ENCODE measurements around the gene HACD3. TPM values are rescaled to one million over a fixed set of nuclear protein-coding genes. Genes with fewer than 3 reads are reported as not detected.

HACD3 gene
- total and polyA plus RNA-seq, 2 donors from 2014 or later, result 52.1 to 89.3 TPM

DNA sequence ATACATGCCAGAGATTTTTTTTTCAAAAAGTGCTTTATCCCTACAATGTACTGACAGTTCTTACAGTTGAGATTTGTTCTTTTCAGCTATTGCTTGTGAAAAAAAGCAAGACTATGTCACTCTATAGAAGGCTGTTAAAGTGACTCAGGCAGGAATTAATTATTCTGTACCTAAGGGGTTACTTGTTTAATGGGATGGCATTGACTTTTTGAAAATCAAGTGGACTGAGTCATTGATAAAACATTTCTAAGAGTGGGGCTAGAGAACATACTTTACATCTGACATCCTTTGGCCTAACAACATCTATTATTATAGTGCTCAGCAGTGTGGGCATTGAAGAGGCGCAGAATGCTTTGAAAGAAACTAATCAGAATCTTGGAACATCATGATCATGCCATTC, 46.4 kb downstream of the HACD3 start:
- no peak for FAIRE-seq
- no peak for DNase-seq
- H3K27me3 ChIP-seq (ENCODE audit: control insufficient read depth, insufficient read depth, low read length), result no peaks in the 10 kb centered on the region
- H3K36me3 ChIP-seq (ENCODE audit: control insufficient read depth in 2 of 3, insufficient read depth in 3 of 3, low read length in 3 of 3), result peaks cover 8 to 34% (median 19%) of the 10 kb centered on the region in 3 donors
- TF ChIP-seq CTCF (IDR thresholded peaks at IDR 0.05; ENCODE audit: borderline replicate concordance, extremely low read depth, insufficient read depth), result no peak
- no peak overlapping the region for H3K27ac ChIP-seq (ENCODE audit: low read depth in 2 of 2, low read length in 2 of 2)
- H3K4me1 ChIP-seq (ENCODE audit: control insufficient read depth in 2 of 3, insufficient read depth in 2 of 3, low read depth in 1 of 3, low read length in 3 of 3), result no peaks in the 10 kb centered on the region
- intact Hi-C loops (cut with DNase I), result no loop called here
- no peaks in the 10 kb centered on the region for H3K9me3 ChIP-seq (ENCODE audit: control insufficient read depth in 2 of 3, insufficient read depth in 1 of 3, low read length in 3 of 3)
- H3K9ac ChIP-seq (ENCODE audit: low read length in 3 of 3), result no peak overlapping the region
- no peak overlapping the region for H3K4me3 ChIP-seq (ENCODE audit: low read length in 3 of 3)

- intact Hi-C loops (cut with DNase I), result no loop called here
- H3K27ac ChIP-seq (ENCODE audit: low read depth in 2 of 2, low read length in 2 of 2), result no peak overlapping the region
- no peak for TF ChIP-seq CTCF (IDR thresholded peaks at IDR 0.05; ENCODE audit: borderline replicate concordance, extremely low read depth, insufficient read depth)
- no peaks in the 10 kb centered on the region for H3K9me3 ChIP-seq (ENCODE audit: control insufficient read depth in 2 of 3, insufficient read depth in 1 of 3, low read length in 3 of 3)
- DNase-seq (no peak), FAIRE-seq (no peak)
- peaks cover 8 to 28% (median 18%) of the 10 kb centered on the region in 3 donors for H3K36me3 ChIP-seq (ENCODE audit: control insufficient read depth in 2 of 3, insufficient read depth in 3 of 3, low read length in 3 of 3)
- no peak overlapping the region for H3K9ac ChIP-seq (ENCODE audit: low read length in 3 of 3)
- H3K4me1 ChIP-seq (ENCODE audit: control insufficient read depth in 2 of 3, insufficient read depth in 2 of 3, low read depth in 1 of 3, low read length in 3 of 3), result no peaks in the 10 kb centered on the region
- H3K27me3 ChIP-seq (ENCODE audit: control insufficient read depth, insufficient read depth, low read length), result no peaks in the 10 kb centered on the region
- H3K4me3 ChIP-seq (ENCODE audit: low read length in 3 of 3), result no peak overlapping the region
Measured at GRCh38 chr15:65577129-65577996, 47.1 kb downstream of the HACD3 start.

- intact Hi-C loops (cut with DNase I), result no loop called here
- Histone ChIP-seq H3K9ac (ENCODE audit: low read length in 3 of 3) (no peak overlapping the region), H3K27ac (ENCODE audit: low read depth in 2 of 2, low read length in 2 of 2) (no peak overlapping the region), H3K27me3 (ENCODE audit: control insufficient read depth, insufficient read depth, low read length) (no peaks in the 10 kb centered on the region), H3K4me3 (ENCODE audit: low read length in 3 of 3) (no peak overlapping the region), H3K4me1 (ENCODE audit: control insufficient read depth in 2 of 3, insufficient read depth in 2 of 3, low read depth in 1 of 3, low read length in 3 of 3) (no peaks in the 10 kb centered on the region), H3K36me3 (ENCODE audit: control insufficient read depth in 2 of 3, insufficient read depth in 3 of 3, low read length in 3 of 3) (peaks cover 7 to 36% (median 18%) of the 10 kb centered on the region in 3 donors), H3K9me3 (ENCODE audit: control insufficient read depth in 2 of 3, insufficient read depth in 1 of 3, low read length in 3 of 3) (no peaks in the 10 kb centered on the region)
- FAIRE-seq, result no peak
- DNase-seq, result no peak
- TF ChIP-seq CTCF (IDR thresholded peaks at IDR 0.05; ENCODE audit: borderline replicate concordance, extremely low read depth, insufficient read depth), result no peak
Measured at GRCh38 chr15:65578904-65579728, 48.9 kb downstream of the HACD3 start.
